Small intestine (tissue), 7 donors: ENCODE data around the gene DUOXA2. TPM values are rescaled to one million over a fixed set of nuclear protein-coding genes. Genes with fewer than 3 reads are reported as not detected.

Experiments
- DNase-seq, 2 donors: peaks; one replicate each; pipeline versions ENCODE4 v3.0.0 to v3.0.0-alpha.2; 2013
- FAIRE-seq: peaks from 2 replicates; lab custom pipeline; 2012; peaks lifted over from hg19 to GRCh38; lab: Jason Lieb, UNC
- H3K27ac ChIP-seq, 3 donors: one replicate each; pipeline ENCODE4 v1.5.1; 2013; ENCODE audit warnings: low read length in 2 of 3, mild to moderate bottlenecking in 2 of 3, control low read depth in 1 of 3, inconsistent platforms in 1 of 3, low read depth in 1 of 3, moderate library complexity in 1 of 3
- H3K27me3 ChIP-seq, 3 donors: one replicate each; pipeline ENCODE4 v1.6.1; 2013; ENCODE audit warnings: low read length in 3 of 3, inconsistent platforms in 1 of 3; ENCODE audit not compliant: control insufficient read depth in 3 of 3, insufficient read depth in 3 of 3
- H3K36me3 ChIP-seq, 3 donors: one replicate each; pipeline ENCODE4 v1.6.1; 2013; ENCODE audit warnings: low read length in 3 of 3, inconsistent platforms in 1 of 3, low read depth in 1 of 3, mild to moderate bottlenecking in 1 of 3, moderate library complexity in 1 of 3; ENCODE audit not compliant: control insufficient read depth in 3 of 3, insufficient read depth in 2 of 3
- H3K4me1 ChIP-seq, 3 donors: one replicate each; pipeline ENCODE4 v1.6.1; 2013; ENCODE audit warnings: low read length in 2 of 3, inconsistent platforms in 1 of 3, low read depth in 1 of 3, mild to moderate bottlenecking in 1 of 3, moderate library complexity in 1 of 3; ENCODE audit not compliant: control insufficient read depth in 3 of 3, insufficient read depth in 2 of 3
- H3K4me3 ChIP-seq, 3 donors: one replicate each; pipeline ENCODE4 v1.5.1; 2013; ENCODE audit warnings: low read length in 3 of 3, control low read depth in 1 of 3, inconsistent platforms in 1 of 3, low read depth in 1 of 3, mild to moderate bottlenecking in 1 of 3, moderate library complexity in 1 of 3
- H3K9me3 ChIP-seq, 2 donors: one replicate each; pipeline ENCODE4 v1.6.1; 2013; ENCODE audit warnings: low read depth in 1 of 2, low read length in 1 of 2; ENCODE audit not compliant: control insufficient read depth in 2 of 2, insufficient read depth in 1 of 2
- WGBS, 3 donors: extraction: QIAGEN DNeasy Blood & Tissue Kit; methylation state at CpG; one replicate each; pipeline ENCODE4 v1.1.7; 2013; 5-methylcytosine and 5-hydroxymethylcytosine counted together
- polyA plus RNA-seq, 4 donors: library from polyadenylated mRNA; stranded (reverse) in 3 of 4; unstranded in 1 of 4; fragments of 200-250 nt in 3 of 4; fragments of 120-200 nt in 1 of 4; gene quantifications; one replicate each; pipeline versions ENCODE4 v1.2.1 to v1.2.3, GENCODE V29; 2013
- donor health status: healthy with polysubstance abuse.
- donor health status: control.
- donor health status: control.
- donor health status: Bipolar disorder and iron deficiency.
- donor health status: healthy.

The DUOXA2 gene
- polyA plus RNA-seq, 4 donors, result 0.12 to 7.5 TPM; not detected in 2

GRCh38 chr15:45149060-45149459 lies 34.9 kb downstream of the DUOXA2 start:
- no peak for DNase-seq
- no peak for FAIRE-seq
- H3K4me1 ChIP-seq, result no peaks in the 10 kb centered on the region
- no peaks in the 10 kb centered on the region for H3K9me3 ChIP-seq
- no peaks in the 10 kb centered on the region for H3K27me3 ChIP-seq
- WGBS, 3 donors, result 74 to 87% (median 79%) methylated on average over 1 of the region's 1 CpG
- H3K4me3 ChIP-seq, result no peak overlapping the region
- no peak overlapping the region for H3K27ac ChIP-seq
- peaks cover 0 to 16% (median 0%) of the 10 kb centered on the region in 3 donors for H3K36me3 ChIP-seq

- Histone ChIP-seq H3K27me3 (no peaks in the 10 kb centered on the region), H3K4me3 (no peak overlapping the region), H3K9me3 (no peaks in the 10 kb centered on the region), H3K27ac (no peak overlapping the region), H3K4me1 (no peaks in the 10 kb centered on the region), H3K36me3 (peaks cover 0 to 16% (median 0%) of the 10 kb centered on the region in 3 donors)
- FAIRE-seq (no peak), DNase-seq (no peak)
- 76 to 88% (median 88%) methylated on average over 6 of the region's 6 CpGs for WGBS, 3 donors
Measured at GRCh38 chr15:45150481-45150880, 36.4 kb downstream of the DUOXA2 start.

GRCh38 chr15:45150997-45151396 lies 36.9 kb downstream of the DUOXA2 start:
- Histone ChIP-seq H3K4me3 (no peak overlapping the region), H3K36me3 (peaks cover 0 to 16% (median 0%) of the 10 kb centered on the region in 3 donors), H3K27me3 (no peaks in the 10 kb centered on the region), H3K9me3 (no peaks in the 10 kb centered on the region), H3K27ac (no peak overlapping the region), H3K4me1 (no peaks in the 10 kb centered on the region)
- WGBS, 3 donors, result 92 to 95% (median 93%) methylated on average over 6 of the region's 6 CpGs
- DNase-seq (no peak), FAIRE-seq (no peak)

GRCh38 chr15:45151998-45152828 lies 38.1 kb downstream of the DUOXA2 start:
- peaks cover 0 to 19% (median 0%) of the 10 kb centered on the region in 3 donors for H3K36me3 ChIP-seq
- no peak overlapping the region for H3K27ac ChIP-seq
- no peaks in the 10 kb centered on the region for H3K4me1 ChIP-seq
- no peak overlapping the region for H3K4me3 ChIP-seq
- FAIRE-seq (no peak), DNase-seq (no peak)
- 95 to 97% (median 96%) methylated on average over 33 to 36 of the region's 36 CpGs for whole genome bisulfite sequencing, 3 donors
- H3K9me3 ChIP-seq, result no peaks in the 10 kb centered on the region
- no peaks in the 10 kb centered on the region for H3K27me3 ChIP-seq

- no peak overlapping the region for H3K4me3 ChIP-seq
- no peaks in the 10 kb centered on the region for H3K9me3 ChIP-seq
- H3K36me3 ChIP-seq, result peaks cover 0 to 18% (median 0%) of the 10 kb centered on the region in 3 donors
- 83 to 95% (median 88%) methylated on average over 8 of the region's 8 CpGs for WGBS, 3 donors
- FAIRE-seq, result no peak
- no peaks in the 10 kb centered on the region for H3K4me1 ChIP-seq
- no peak overlapping the region for H3K27ac ChIP-seq
- H3K27me3 ChIP-seq, result no peaks in the 10 kb centered on the region
- DNase-seq, result no peak
Measured at GRCh38 chr15:45155739-45156138, 41.6 kb downstream of the DUOXA2 start.

- Histone ChIP-seq H3K4me3 (no peak overlapping the region), H3K27me3 (no peaks in the 10 kb centered on the region), H3K9me3 (no peaks in the 10 kb centered on the region), H3K36me3 (peaks cover 0 to 14% (median 0%) of the 10 kb centered on the region in 3 donors), H3K4me1 (no peaks in the 10 kb centered on the region), H3K27ac (no peak overlapping the region)
- FAIRE-seq, result no peak
- DNase-seq, result no peak
- whole genome bisulfite sequencing, 3 donors, result 78 to 89% (median 83%) methylated on average over 7 of the region's 7 CpGs
Measured at GRCh38 chr15:45156744-45157455, 42.8 kb downstream of the DUOXA2 start.

GRCh38 chr15:45157974-45158373 lies 43.8 kb downstream of the DUOXA2 start:
- Histone ChIP-seq H3K4me1 (no peaks in the 10 kb centered on the region), H3K9me3 (no peaks in the 10 kb centered on the region), H3K27me3 (no peaks in the 10 kb centered on the region), H3K4me3 (no peak overlapping the region), H3K36me3 (peaks cover 0 to 7% (median 0%) of the 10 kb centered on the region in 3 donors), H3K27ac (no peak overlapping the region)
- no peak for DNase-seq
- WGBS, 3 donors, result 55 to 80% (median 62%) methylated on average over 1 of the region's 1 CpG
- FAIRE-seq, result no peak

- H3K27me3 ChIP-seq, result no peaks in the 10 kb centered on the region
- no peak overlapping the region for H3K4me3 ChIP-seq
- DNase-seq (no peak), FAIRE-seq (no peak)
- H3K36me3 ChIP-seq, result peaks cover 0 to 6% (median 0%) of the 10 kb centered on the region in 3 donors
- H3K9me3 ChIP-seq, result no peaks in the 10 kb centered on the region
- no peak overlapping the region for H3K27ac ChIP-seq
- peaks cover 0 to 3% (median 0%) of the 10 kb centered on the region in 3 donors for H3K4me1 ChIP-seq
- WGBS, 3 donors, result 91 to 97% (median 95%) methylated on average over 14 of the region's 14 CpGs
Measured at GRCh38 chr15:45161666-45162065, 47.5 kb downstream of the DUOXA2 start.
